Measurements from ENCODE around the gene RAPGEFL1.
"Not testable (repeated sequence)": the region's sequence is repeated elsewhere in the genome, so short reads cannot be mapped to it uniquely, and the experiment has no call there.

Gene RAPGEFL1

GRCh38 chr17:40209404-40210093, 32.3 kb downstream of the RAPGEFL1 start:
- DNase-seq (ENCODE audit: low read depth), result no peak

- not testable (repeated sequence) for DNase-seq (ENCODE audit: low read depth)
Observed at GRCh38 chr17:40213914-40214313, 36.6 kb downstream of the RAPGEFL1 start.

- DNase-seq (ENCODE audit: low read depth), result no peak
Observed at GRCh38 chr17:40218006-40218739, 40.9 kb downstream of the RAPGEFL1 start.

GRCh38 chr17:40218740-40219593, 41.7 kb downstream of the RAPGEFL1 start, which contains the start of gene WIPF2:
Gene WIPF2 (plus strand): TSS chr17:40219304. CDS start chr17:40256460, 37,156 bp downstream.
- DNase-seq (ENCODE audit: low read depth), result peak; percentile 95

- DNase-seq (ENCODE audit: low read depth), result no peak
Observed at GRCh38 chr17:40219594-40220338, 42.5 kb downstream of the RAPGEFL1 start.

- no peak for DNase-seq (ENCODE audit: low read depth)
Observed at GRCh38 chr17:40224718-40225550, 47.7 kb downstream of the RAPGEFL1 start.

- not testable (repeated sequence) for DNase-seq (ENCODE audit: low read depth)
Observed at GRCh38 chr17:40229146-40229545, 51.9 kb downstream of the RAPGEFL1 start.

- no peak for DNase-seq (ENCODE audit: low read depth)
Observed at GRCh38 chr17:40230670-40231069, 53.4 kb downstream of the RAPGEFL1 start.

GRCh38 chr17:40231928-40232327, 54.7 kb downstream of the RAPGEFL1 start:
- DNase-seq (ENCODE audit: low read depth), result not testable (repeated sequence)

- DNase-seq (ENCODE audit: low read depth), result no peak
Observed at GRCh38 chr17:40241252-40241834, 64.1 kb downstream of the RAPGEFL1 start.

- DNase-seq (ENCODE audit: low read depth), result no peak
Observed at GRCh38 chr17:40242774-40243173, 65.5 kb downstream of the RAPGEFL1 start.

GRCh38 chr17:40243761-40244160, 66.5 kb downstream of the RAPGEFL1 start:
- DNase-seq (ENCODE audit: low read depth), result no peak

- DNase-seq (ENCODE audit: low read depth), result no peak
Observed at GRCh38 chr17:40244255-40244654, 67.0 kb downstream of the RAPGEFL1 start.

All from stimulated activated CD8-positive, alpha-beta memory T cell treated with anti-CD3 and anti-CD28 coated beads, Interleukin-12 subunit alpha, Interleukin-12 subunit beta, amount 100 ng/mL, for 1 hour (primary cell).